Pancreas (tissue), 10 donors: ENCODE results near the gene DDX10. TPM values are rescaled to one million over a fixed set of nuclear protein-coding genes. Genes with fewer than 3 reads are reported as not detected.

Experiments
- ATAC-seq, 4 donors: fragments of 200-7000 bp; cut with Tn5 transposase; one replicate each; pipeline versions ENCODE4 v1.8.0 to v1.9.1; 2020; ENCODE audit warnings: mild to moderate bottlenecking in 4 of 4, moderate library complexity in 4 of 4
- DNase-seq, 6 donors: peaks; one replicate each; pipeline ENCODE4 v3.0.0-alpha.2; 2020
- FAIRE-seq: peaks from 2 replicates; lab custom pipeline; 2012; peaks lifted over from hg19 to GRCh38; lab: Jason Lieb, UNC
- H3K27ac ChIP-seq, 4 donors: fragments of 200-600 bp; sonication (generic); 1 replicate in 3 of 4; 2 replicates in 1 of 4; pipeline versions ENCODE4 v1.5.0 to v1.8.0; 2020
- H3K27me3 ChIP-seq, 4 donors: fragments of 200-600 bp; one replicate each; pipeline ENCODE4 v1.8.0; 2021
- H3K36me3 ChIP-seq, 3 donors: fragments of 200-600 bp; sonication (generic) in 1 of 3; one replicate each; pipeline versions ENCODE4 v1.5.0 to v1.8.0; 2020 to 2021
- H3K4me1 ChIP-seq, 3 donors: fragments of 200-600 bp; one replicate each; pipeline ENCODE4 v1.8.0; 2021
- H3K4me3 ChIP-seq, 4 donors: fragments of 200-600 bp; sonication (generic) in 2 of 4; one replicate each; pipeline versions ENCODE4 v1.5.0 to v1.8.0; 2020 to 2021
- H3K9me3 ChIP-seq, 4 donors: fragments of 200-600 bp; one replicate each; pipeline ENCODE4 v1.8.0; 2021
- WGBS, 2 donors: extraction: QIAGEN DNeasy Blood & Tissue Kit; methylation state at CpG; one replicate each; pipeline ENCODE4 v1.1.7; 2013; 5-methylcytosine and 5-hydroxymethylcytosine counted together
- intact Hi-C, 3 donors: fragments of 100-400 bp; cut with DNase I; formaldehyde crosslinking; loops; one replicate each; pipeline versions ENCODE4 v1.11.1 to v1.14.2; 2022
- polyA plus RNA-seq, 2 donors: library from polyadenylated mRNA; stranded (reverse); fragments of 200-250 nt; gene quantifications; one replicate each; pipeline ENCODE4 v1.2.3, GENCODE V29; 2013
- total RNA-seq, 6 donors: library from RNA; stranded (reverse); fragmentation: NEBNext Ultra II Directional in 4 of 6; extraction: Animal tissue kit (Norgen Biotek cat#: 25700) in 4 of 6; gene quantifications; one replicate each; pipeline versions ENCODE4 v1.2.1 to v1.2.4, GENCODE V29; 2021 to 2023
- TF ChIP-seq, protein P1 (sequence below), 4 donors: fragments of 200-600 bp; sonication (generic) in 3 of 4; IDR thresholded peaks; one replicate each; pipeline versions ENCODE4 v1.5.0 to v1.8.0; 2021; ENCODE audit warnings: antibody characterized with exemption in 4 of 4
- donor health status: healthy with polysubstance abuse.
- donor health status: DM: no; HTN: no; CAD: no; lungs with moderate emphysema.
- donor health status: DM: no; HTN: no; CAD: no.
- donor health status: control.
- donor health status: control.
- donor health status: Bipolar disorder and iron deficiency.
- donor health status: DM: yes; HTN: yes; CAD: no.
- donor health status: DM: no; HTN: no; CAD: no.
- donor health status: DM: no; HTN: no; CAD: no.
- donor health status: DM: yes; HTN: yes; CAD: no.

Gene DDX10
- total and polyA plus RNA-seq, 8 donors: 10.9 to 18.4 (median 16.5) TPM

DNA sequence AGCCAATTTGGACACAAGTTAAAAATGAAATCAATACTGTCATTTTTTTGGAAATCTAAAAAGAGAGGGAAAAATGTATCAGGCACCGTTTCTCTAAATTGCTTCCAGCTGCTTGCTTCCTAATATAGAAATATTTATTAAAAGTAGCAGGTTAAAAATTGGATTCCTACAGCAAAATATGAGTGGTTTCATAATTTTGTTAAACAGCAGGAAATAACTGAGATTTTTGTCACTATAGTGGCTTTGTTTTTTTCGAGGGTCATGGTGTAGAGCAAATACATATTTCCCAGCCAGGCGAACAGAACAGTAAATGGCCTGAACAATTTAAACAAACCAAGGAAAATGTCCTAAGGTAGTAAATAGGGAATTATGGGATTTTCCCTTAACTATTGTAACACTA is 159.7 kb downstream of the DDX10 start:
- Histone ChIP-seq H3K27ac (no peak overlapping the region), H3K4me1 (no peaks in the 10 kb centered on the region), H3K9me3 (no peaks in the 10 kb centered on the region), H3K36me3 (no peaks in the 10 kb centered on the region), H3K4me3 (no peak overlapping the region), H3K27me3 (no peaks in the 10 kb centered on the region)
- TF ChIP-seq, protein P1, sequence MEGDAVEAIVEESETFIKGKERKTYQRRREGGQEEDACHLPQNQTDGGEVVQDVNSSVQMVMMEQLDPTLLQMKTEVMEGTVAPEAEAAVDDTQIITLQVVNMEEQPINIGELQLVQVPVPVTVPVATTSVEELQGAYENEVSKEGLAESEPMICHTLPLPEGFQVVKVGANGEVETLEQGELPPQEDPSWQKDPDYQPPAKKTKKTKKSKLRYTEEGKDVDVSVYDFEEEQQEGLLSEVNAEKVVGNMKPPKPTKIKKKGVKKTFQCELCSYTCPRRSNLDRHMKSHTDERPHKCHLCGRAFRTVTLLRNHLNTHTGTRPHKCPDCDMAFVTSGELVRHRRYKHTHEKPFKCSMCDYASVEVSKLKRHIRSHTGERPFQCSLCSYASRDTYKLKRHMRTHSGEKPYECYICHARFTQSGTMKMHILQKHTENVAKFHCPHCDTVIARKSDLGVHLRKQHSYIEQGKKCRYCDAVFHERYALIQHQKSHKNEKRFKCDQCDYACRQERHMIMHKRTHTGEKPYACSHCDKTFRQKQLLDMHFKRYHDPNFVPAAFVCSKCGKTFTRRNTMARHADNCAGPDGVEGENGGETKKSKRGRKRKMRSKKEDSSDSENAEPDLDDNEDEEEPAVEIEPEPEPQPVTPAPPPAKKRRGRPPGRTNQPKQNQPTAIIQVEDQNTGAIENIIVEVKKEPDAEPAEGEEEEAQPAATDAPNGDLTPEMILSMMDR (IDR thresholded peaks at IDR 0.05): no peak
- FAIRE-seq: no peak
- WGBS, 2 donors: 80 to 89% methylated on average over 3 of the region's 3 CpGs
- ATAC-seq: no peak
- no peak for DNase-seq
- intact Hi-C loops: no loop called here

DNA sequence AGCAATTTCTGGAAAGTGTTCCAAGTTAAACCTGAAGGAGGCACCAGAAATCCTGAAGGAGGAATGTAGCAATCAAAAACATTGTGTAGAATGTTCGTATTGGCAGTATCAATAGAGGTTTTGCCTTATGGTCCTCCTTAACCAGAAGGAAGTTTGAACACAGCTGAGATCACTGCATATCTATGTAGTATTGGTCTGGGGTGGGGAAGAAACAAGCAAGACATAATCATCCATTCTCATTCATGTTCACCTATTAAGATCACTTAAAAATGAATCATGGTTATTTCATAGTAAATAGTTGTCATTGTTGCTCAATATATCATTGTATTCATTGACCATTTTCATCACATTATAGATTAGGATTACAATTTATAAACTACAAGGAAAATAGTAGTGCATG is 160.5 kb downstream of the DDX10 start:
- H3K4me1 ChIP-seq: no peaks in the 10 kb centered on the region
- 90 to 93% methylated on average over 1 of the region's 1 CpG for WGBS, 2 donors
- TF ChIP-seq, protein P1 (IDR thresholded peaks at IDR 0.05): no peak
- no peak for DNase-seq
- H3K27ac ChIP-seq: no peak overlapping the region
- H3K4me3 ChIP-seq: no peak overlapping the region
- H3K9me3 ChIP-seq: no peaks in the 10 kb centered on the region
- FAIRE-seq: no peak
- H3K27me3 ChIP-seq: no peaks in the 10 kb centered on the region
- intact Hi-C loops: no loop called here
- H3K36me3 ChIP-seq: no peaks in the 10 kb centered on the region
- ATAC-seq: no peak

DNA sequence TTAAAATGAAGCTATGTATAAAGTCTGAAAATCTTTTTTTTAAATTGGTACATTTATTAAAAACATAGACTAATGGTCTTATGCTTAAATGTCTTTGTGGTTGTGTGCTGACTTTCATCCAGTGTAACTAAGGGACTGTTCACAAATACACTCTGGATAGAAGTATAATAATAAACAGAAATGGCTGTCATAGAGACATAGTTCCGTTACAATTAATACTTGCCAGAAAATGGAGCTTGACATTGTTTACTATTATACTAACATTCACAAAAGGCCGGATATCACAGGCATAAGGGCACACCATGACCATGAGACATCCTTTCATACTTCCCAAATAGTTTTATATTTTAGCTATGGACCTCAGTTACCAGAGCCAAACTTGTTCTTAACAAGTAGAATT is 161.3 kb downstream of the DDX10 start:
- Histone ChIP-seq H3K9me3 (no peaks in the 10 kb centered on the region), H3K27me3 (no peaks in the 10 kb centered on the region), H3K27ac (no peak overlapping the region), H3K4me1 (no peaks in the 10 kb centered on the region), H3K36me3 (no peaks in the 10 kb centered on the region), H3K4me3 (no peak overlapping the region)
- intact Hi-C loops: no loop called here
- FAIRE-seq (no peak), ATAC-seq (no peak), DNase-seq (no peak)
- WGBS, 2 donors: 85 to 89% methylated on average over 2 of the region's 2 CpGs
- TF ChIP-seq, protein P1 (IDR thresholded peaks at IDR 0.05): no peak

DNA sequence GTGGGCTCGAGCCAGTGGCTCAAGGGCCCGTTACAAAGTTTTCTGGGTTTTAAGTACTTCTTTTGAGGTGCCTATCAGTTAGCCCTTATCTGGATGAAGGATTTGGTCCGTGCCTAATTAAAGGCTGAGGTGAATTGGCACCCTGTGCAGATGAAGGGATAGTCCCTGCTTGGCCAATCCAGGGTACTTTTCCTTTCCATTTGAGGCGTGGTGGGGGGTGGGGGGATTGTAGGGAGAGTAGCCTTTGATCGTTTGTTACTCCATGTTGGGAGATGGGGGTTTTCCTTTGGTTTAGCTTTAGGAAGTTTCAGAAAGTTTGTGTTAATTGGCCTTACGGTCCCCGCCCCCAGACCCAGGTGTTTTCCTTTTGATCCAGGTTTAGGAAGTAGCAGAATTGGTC is 170.8 kb downstream of the DDX10 start:
- Histone ChIP-seq H3K27me3 (no peaks in the 10 kb centered on the region), H3K36me3 (no peaks in the 10 kb centered on the region), H3K4me3 (no peak overlapping the region), H3K27ac (no peak overlapping the region), H3K9me3 (no peaks in the 10 kb centered on the region), H3K4me1 (no peaks in the 10 kb centered on the region)
- intact Hi-C loops: no loop called here
- FAIRE-seq (no peak), DNase-seq (no peak), ATAC-seq (no peak)
- 88 to 93% methylated on average over 7 of the region's 7 CpGs for WGBS, 2 donors
- TF ChIP-seq, protein P1 (IDR thresholded peaks at IDR 0.05): no peak

DNA sequence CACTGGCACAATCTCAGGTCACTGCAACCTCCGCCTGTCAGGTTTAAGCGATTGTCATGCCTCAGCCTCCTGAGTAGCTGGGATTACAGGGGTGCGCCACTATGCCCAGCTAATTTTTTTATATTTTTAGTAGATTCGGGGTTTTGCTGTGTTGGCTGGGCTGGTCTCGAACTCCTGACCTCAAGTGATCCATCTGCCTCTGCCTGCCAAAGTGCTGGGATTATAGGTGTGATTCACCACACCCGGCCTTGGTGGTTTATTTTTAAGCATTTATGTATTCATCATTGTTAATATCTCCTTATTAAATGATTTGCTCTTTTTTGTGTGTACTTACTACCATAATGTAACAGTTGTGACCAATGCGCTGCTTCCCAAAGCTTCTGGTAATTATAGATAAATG is 171.7 kb downstream of the DDX10 start:
- Histone ChIP-seq H3K36me3 (no peaks in the 10 kb centered on the region), H3K4me3 (no peak overlapping the region), H3K9me3 (no peaks in the 10 kb centered on the region), H3K27me3 (no peaks in the 10 kb centered on the region), H3K4me1 (no peaks in the 10 kb centered on the region), H3K27ac (no peak overlapping the region)
- intact Hi-C loops: no loop called here
- TF ChIP-seq, protein P1 (IDR thresholded peaks at IDR 0.05): no peak
- ATAC-seq (no peak), DNase-seq (no peak), FAIRE-seq (no peak)
- WGBS, 2 donors: 89 to 99% methylated on average over 7 of the region's 7 CpGs
